A673 (cell line): ENCODE data around the gene SYT8. TPM values are rescaled to one million over a fixed set of nuclear protein-coding genes. Genes with fewer than 3 reads are reported as not detected.

ENCODE experiments used
- BruUV-seq: library from RNA; stranded (reverse); fragments of 400-500 nt; replicated peaks from 2 replicates; lab custom pipeline; 2021; lab: Mats Ljungman, UMichigan
- CTCF ChIA-PET: fragments of 300-600 bp; sonication (Branson Sonifier 250); formaldehyde crosslinking; loops from one replicate; lab custom pipeline; 2022; ENCODE audit warnings: antibody characterized with exemption; lab: Charles Lee
- POLR2A ChIA-PET: fragments of 300-600 bp; sonication (Branson Sonifier 250); formaldehyde crosslinking; loops from one replicate; lab custom pipeline; 2022; ENCODE audit warnings: antibody characterized with exemption; ENCODE audit not compliant: low non-redundant PET; lab: Charles Lee
- DNase-seq: peaks from one replicate; pipeline ENCODE4 v3.0.0-alpha.2; 2015; ENCODE audit warnings: low spot score
- H3K27ac ChIP-seq: fragments of 200-600 bp; sonication (generic); 2 replicates; pipeline ENCODE4 v1.5.1; 2016; ENCODE audit warnings: mixed run types, low read depth, mild to moderate bottlenecking, mixed read lengths, antibody characterized with exemption, low read length; ENCODE audit not compliant: poor library complexity, severe bottlenecking
- H3K27me3 ChIP-seq: fragments of 200-600 bp; sonication (generic); replicated peaks from 2 replicates; pipeline ENCODE4 v1.6.1; 2017; ENCODE audit warnings: mixed run types, low read depth, mild to moderate bottlenecking, mixed read lengths, antibody characterized with exemption, low read length; ENCODE audit not compliant: insufficient read depth, poor library complexity
- H3K36me3 ChIP-seq: fragments of 200-600 bp; sonication (generic); 2 replicates; pipeline ENCODE4 v1.6.1; 2016; ENCODE audit warnings: mixed run types, mild to moderate bottlenecking, mixed read lengths, antibody characterized with exemption, low read length; ENCODE audit not compliant: insufficient read depth, poor library complexity, severe bottlenecking
- H3K4me1 ChIP-seq: fragments of 200-600 bp; sonication (generic); 2 replicates; pipeline ENCODE4 v1.6.1; 2017; ENCODE audit warnings: mixed run types, mild to moderate bottlenecking, mixed read lengths, antibody characterized with exemption, low read length; ENCODE audit not compliant: insufficient read depth, poor library complexity, severe bottlenecking
- H3K4me3 ChIP-seq: fragments of 200-600 bp; sonication (generic); 2 replicates; pipeline ENCODE4 v1.5.1; 2016; ENCODE audit warnings: low read depth, mixed run types, mild to moderate bottlenecking, mixed read lengths, low read length; ENCODE audit not compliant: poor library complexity, severe bottlenecking
- H3K9me3 ChIP-seq: fragments of 200-600 bp; sonication (generic); 2 replicates; pipeline ENCODE4 v1.6.1; 2016; ENCODE audit warnings: mixed run types, low read depth, mild to moderate bottlenecking, mixed read lengths, antibody characterized with exemption, low read length; ENCODE audit not compliant: poor library complexity, severe bottlenecking
- CTCF ChIP-seq: fragments of 300-800, 200-600 bp; sonication (generic); conservative IDR thresholded peaks from 2 replicates; pipeline ENCODE4 v1.5.1; 2017; ENCODE audit warnings: low read depth, mild to moderate bottlenecking, antibody characterized with exemption, low read length, moderate library complexity, mixed read lengths
- EZH2 ChIP-seq: fragments of 200-600 bp; sonication (generic); IDR thresholded peaks from 2 replicates; pipeline ENCODE4 v1.6.1; 2017; ENCODE audit warnings: borderline replicate concordance, low read depth, mild to moderate bottlenecking, mixed read lengths, antibody characterized with exemption, low read length; ENCODE audit not compliant: poor library complexity, severe bottlenecking
- intact Hi-C: fragments of 100-400 bp; cut with micrococcal nuclease; formaldehyde crosslinking; loops from one replicate; pipeline ENCODE4 v1.10.0; 2022; ENCODE audit not compliant: unreplicated experiment
- total RNA-seq: library from RNA; stranded (reverse); gene quantifications from 2 replicates; pipeline ENCODE4 v1.2.3, GENCODE V29; 2021

The SYT8 gene
- total RNA-seq, 1 experiment from 2014 or later, result not detected

GRCh38 chr11:1841511-1842148, 6.8 kb downstream of the SYT8 start:
- Histone ChIP-seq H3K27ac (no peak overlapping the region), H3K27me3 (peaks cover 9% of the 10 kb centered on the region), H3K4me3 (no peak overlapping the region), H3K9me3 (no peaks in the 10 kb centered on the region), H3K36me3 (no peaks in the 10 kb centered on the region), H3K4me1 (no peaks in the 10 kb centered on the region)
- ChIA-PET CTCF (interaction anchor here (0.6 kb wide), 1 partner anchor 40 kb away, joined by 3 read pairs; no protein-coding TSS in a partner anchor), POLR2A (no interaction called here)
- TF ChIP-seq CTCF (no peak), EZH2 (no peak)
- BruUV-seq, result no TSS peak
- DNase-seq, result no peak
- intact Hi-C loops, result no loop called here

- peaks cover 9% of the 10 kb centered on the region for H3K27me3 ChIP-seq
- intact Hi-C loops, result no loop called here
- ChIA-PET POLR2A (no interaction called here), CTCF (no interaction called here)
- no TSS peak for BruUV-seq
- H3K27ac ChIP-seq, result no peak overlapping the region
- DNase-seq, result no peak
- H3K36me3 ChIP-seq, result no peaks in the 10 kb centered on the region
- TF ChIP-seq CTCF, result no peak
- no peak for TF ChIP-seq EZH2
- no peaks in the 10 kb centered on the region for H3K9me3 ChIP-seq
- H3K4me1 ChIP-seq, result no peaks in the 10 kb centered on the region
- H3K4me3 ChIP-seq, result no peak overlapping the region
Observed at GRCh38 chr11:1842149-1843097, 7.6 kb downstream of the SYT8 start.

GRCh38 chr11:1843098-1843473, 8.3 kb downstream of the SYT8 start:
- POLR2A ChIA-PET, result no interaction called here
- Histone ChIP-seq H3K4me3 (no peak overlapping the region), H3K4me1 (no peaks in the 10 kb centered on the region), H3K36me3 (no peaks in the 10 kb centered on the region), H3K27ac (no peak overlapping the region), H3K27me3 (peaks cover 9% of the 10 kb centered on the region), H3K9me3 (no peaks in the 10 kb centered on the region)
- intact Hi-C loops, result no loop called here
- no peak for DNase-seq
- CTCF ChIA-PET, result no interaction called here
- BruUV-seq, result no TSS peak
- TF ChIP-seq CTCF, result no peak
- TF ChIP-seq EZH2, result no peak
